Kidney (tissue), 14 donors: ENCODE measurements around the gene NAA25. TPM values are rescaled to one million over a fixed set of nuclear protein-coding genes. Genes with fewer than 3 reads are reported as not detected.

ENCODE experiments used
- DNase-seq, 5 donors: peaks; one replicate each; pipeline ENCODE4 v3.0.0-alpha.2; 2013 to 2020
- FAIRE-seq: peaks from 2 replicates; lab custom pipeline; 2012; peaks lifted over from hg19 to GRCh38; lab: Jason Lieb, UNC
- H3K27ac ChIP-seq, 2 donors: one replicate each; pipeline ENCODE4 v1.7.0; 2013; ENCODE audit warnings: low read depth in 2 of 2, low read length in 2 of 2, inconsistent platforms in 1 of 2
- H3K27me3 ChIP-seq: one replicate; pipeline ENCODE4 v1.7.1; 2013; ENCODE audit warnings: low read length, inconsistent platforms; ENCODE audit not compliant: control insufficient read depth, insufficient read depth
- H3K36me3 ChIP-seq, 3 donors: one replicate each; pipeline versions ENCODE4 v1.7.0 to v1.7.1; 2013; ENCODE audit warnings: low read length in 3 of 3, control low read depth in 1 of 3, inconsistent platforms in 1 of 3; ENCODE audit not compliant: insufficient read depth in 3 of 3, control insufficient read depth in 2 of 3
- H3K4me1 ChIP-seq, 3 donors: one replicate each; pipeline versions ENCODE4 v1.7.0 to v1.7.1; 2013; ENCODE audit warnings: low read length in 3 of 3, inconsistent platforms in 1 of 3, low read depth in 1 of 3; ENCODE audit not compliant: control insufficient read depth in 2 of 3, insufficient read depth in 2 of 3
- H3K4me3 ChIP-seq, 3 donors: one replicate each; pipeline versions ENCODE4 v1.7.0 to v1.8.1; 2013; ENCODE audit warnings: low read length in 3 of 3, control low read depth in 1 of 3, inconsistent platforms in 1 of 3
- H3K9ac ChIP-seq, 3 donors: one replicate each; pipeline versions ENCODE4 v1.7.0 to v1.7.1; 2013; ENCODE audit warnings: low read length in 3 of 3, control low read depth in 1 of 3, inconsistent platforms in 1 of 3
- H3K9me3 ChIP-seq, 3 donors: one replicate each; pipeline versions ENCODE4 v1.7.0 to v1.7.1; 2013; ENCODE audit warnings: low read length in 3 of 3, control low read depth in 1 of 3, inconsistent platforms in 1 of 3; ENCODE audit not compliant: control insufficient read depth in 2 of 3, insufficient read depth in 1 of 3
- CTCF ChIP-seq: IDR thresholded peaks from 3 replicates; pipeline ENCODE4 v1.5.1; 2012; ENCODE audit warnings: mild to moderate bottlenecking, moderate library complexity, borderline replicate concordance; ENCODE audit not compliant: insufficient read depth; ENCODE audit errors: extremely low read depth
- intact Hi-C: fragments of 100-400 bp; cut with DNase I; formaldehyde crosslinking; loops from one replicate; pipeline ENCODE4 v1.11.1; 2022
- polyA plus RNA-seq: library from polyadenylated mRNA; stranded (reverse); fragments of 350-450 nt; fragmentation: Illumina TruSeq; extraction: RNeasy Lipid Tissue Mini Kit (QIAGEN cat#74804); gene quantifications from one replicate; pipeline ENCODE4 v1.2.3, GENCODE V29; 2014; ENCODE audit warnings: low read depth, low replicate concordance; ENCODE audit not compliant: insufficient read depth
- total RNA-seq: library from RNA; stranded (reverse); fragmentation: NEBNext Ultra II Directional; extraction: Animal tissue kit (Norgen Biotek cat#: 25700); gene quantifications from one replicate; pipeline ENCODE4 v1.2.1, GENCODE V29; 2021
- donor health status: control.
- donor health status: control.
- donor health status: control.
- donor health status: control.
- donor health status: control.
- donor health status: DM: yes; HTN: yes; CAD: no.
- donor health status: Normal renal cell carcinoma (clear cell type).

The NAA25 gene
- total and polyA plus RNA-seq, 2 donors from 2014 or later: 3.2 to 22.8 TPM

DNA sequence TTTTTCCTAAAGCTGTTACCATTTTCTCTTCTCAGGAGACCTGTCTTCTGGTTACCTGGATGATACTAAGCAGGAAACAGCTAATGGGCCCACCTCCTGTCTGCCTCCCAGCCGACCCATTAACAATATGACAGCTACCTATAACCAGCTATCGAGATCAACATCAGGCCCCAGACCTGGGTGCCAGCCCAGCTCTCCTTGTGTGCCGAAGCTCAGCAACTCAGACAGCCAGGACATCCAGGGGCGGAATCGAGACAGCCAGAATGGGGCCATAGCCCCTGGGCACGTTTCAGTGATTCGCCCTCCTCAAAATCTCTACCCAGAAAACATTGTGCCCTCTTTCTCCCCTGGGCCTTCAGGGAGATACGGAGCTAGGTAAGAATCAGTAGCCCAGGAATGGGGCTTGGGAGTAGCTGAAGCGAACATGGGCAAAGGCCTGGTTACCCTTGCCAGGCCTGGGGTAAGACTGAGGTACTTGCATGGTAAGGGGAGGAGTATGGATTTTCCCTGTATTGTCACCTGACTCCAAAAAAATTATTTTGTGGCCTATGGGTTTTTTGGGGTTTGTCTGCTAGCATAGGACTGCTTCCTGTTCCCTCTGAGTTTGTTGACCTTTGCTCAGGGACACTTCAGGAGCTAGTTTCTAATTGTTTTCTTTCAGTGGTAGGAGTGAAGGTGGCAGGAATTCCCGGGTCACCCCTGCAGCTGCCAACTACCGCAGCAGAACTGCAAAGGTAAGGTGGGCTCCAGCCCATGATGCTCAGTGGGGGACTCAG, 43.4 kb upstream of the NAA25 start:
- Histone ChIP-seq H3K9me3 (no peaks in the 10 kb centered on the region), H3K9ac (no peak overlapping the region), H3K4me1 (peaks cover 0 to 6% (median 3%) of the 10 kb centered on the region in 3 donors), H3K4me3 (no peak overlapping the region), H3K27me3 (no peaks in the 10 kb centered on the region), H3K27ac (no peak overlapping the region), H3K36me3 (peaks cover 0 to 27% (median 19%) of the 10 kb centered on the region in 3 donors)
- no peak for FAIRE-seq
- DNase-seq: no peak
- no peak for TF ChIP-seq CTCF
- intact Hi-C loops: no loop called here

DNA sequence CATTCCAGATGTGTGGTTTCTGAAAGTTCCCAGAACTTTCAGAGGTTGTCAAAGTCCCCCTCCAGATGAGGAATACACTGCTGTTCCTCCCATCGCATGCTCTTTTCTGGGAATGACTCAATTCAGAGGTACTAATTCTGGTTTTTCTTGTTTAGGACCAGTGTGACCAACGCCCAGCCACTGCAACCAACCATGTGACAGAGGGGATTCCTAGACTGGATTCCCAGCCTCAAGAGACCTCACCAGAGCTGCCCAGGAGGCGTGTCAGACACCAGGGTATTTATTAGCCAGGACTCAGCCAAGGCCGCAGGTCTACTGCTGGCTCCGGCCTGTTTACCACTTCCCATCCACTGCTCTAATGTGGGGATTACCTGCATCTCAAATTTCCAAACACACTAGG, 41.0 kb upstream of the NAA25 start:
- Histone ChIP-seq H3K4me1 (peaks cover 0 to 6% (median 3%) of the 10 kb centered on the region in 3 donors), H3K36me3 (peaks cover 4 to 40% (median 27%) of the 10 kb centered on the region in 3 donors), H3K4me3 (no peak overlapping the region), H3K27ac (no peak overlapping the region), H3K27me3 (no peaks in the 10 kb centered on the region), H3K9me3 (no peaks in the 10 kb centered on the region), H3K9ac (no peak overlapping the region)
- FAIRE-seq (no peak), DNase-seq (peak in 4 of 5 donors; percentile 51 to 86 (median 64))
- TF ChIP-seq CTCF: no peak
- intact Hi-C loops: no loop called here

DNA sequence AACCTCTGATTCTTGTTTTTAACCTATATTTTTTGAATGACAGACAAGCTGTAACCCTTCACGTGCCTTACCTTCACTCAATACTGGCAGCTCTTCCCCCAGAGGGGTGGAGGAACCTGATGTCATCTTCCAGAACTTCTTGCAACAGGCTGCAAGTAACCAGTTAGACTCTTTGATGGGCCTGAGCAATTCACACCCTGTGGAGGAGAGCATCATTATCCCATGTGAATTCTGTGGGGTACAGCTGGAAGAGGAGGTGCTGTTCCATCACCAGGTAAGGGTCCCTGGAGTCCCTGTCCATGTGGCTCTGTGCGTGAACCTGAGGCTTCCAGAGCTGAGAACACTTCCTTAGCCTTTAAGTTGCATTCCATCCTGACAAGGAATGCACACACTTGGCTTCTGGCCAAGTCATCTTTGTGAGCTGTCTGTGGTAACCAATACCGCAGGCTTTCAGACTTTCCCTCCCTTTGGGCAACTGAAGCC, 39.5 kb upstream of the NAA25 start:
- no peak overlapping the region for H3K9ac ChIP-seq
- H3K4me3 ChIP-seq: no peak overlapping the region
- H3K9me3 ChIP-seq: no peaks in the 10 kb centered on the region
- H3K27me3 ChIP-seq: no peaks in the 10 kb centered on the region
- H3K27ac ChIP-seq: no peak overlapping the region
- intact Hi-C loops: no loop called here
- FAIRE-seq: no peak
- peak in 1 of 5 donors; percentile 42 for DNase-seq
- TF ChIP-seq CTCF: no peak
- peaks cover 0 to 6% (median 3%) of the 10 kb centered on the region in 3 donors for H3K4me1 ChIP-seq
- H3K36me3 ChIP-seq: peaks cover 6 to 49% (median 22%) of the 10 kb centered on the region in 3 donors
